NK-92 treated with Interleukin-12 subunit alpha and Interleukin-12 subunit beta, amount 100 ng/mL, for 24 hours (cell line): ENCODE data around the gene MOGAT3.
A peak's percentile ranks its signal among the peaks of the same experiment; 100 is the strongest.

Source experiments
- DNase-seq: peaks from one replicate; lab custom pipeline; 2025; lab: John Stamatoyannopoulos, UW

Gene MOGAT3

GRCh38 chr7:101172005-101172853 is 28.6 kb downstream of the MOGAT3 start:
- no peak for DNase-seq

GRCh38 chr7:101171442-101171837 is 29.4 kb downstream of the MOGAT3 start:
- DNase-seq, result no peak

GRCh38 chr7:101170617-101171441 is 30.0 kb downstream of the MOGAT3 start:
- DNase-seq, result no peak

GRCh38 chr7:101169838-101170551 is 30.8 kb downstream of the MOGAT3 start:
- DNase-seq, result peak; percentile 62

- DNase-seq, result no peak
Measured at GRCh38 chr7:101169110-101169837, 31.6 kb downstream of the MOGAT3 start.

- DNase-seq, result no peak
Measured at GRCh38 chr7:101168412-101169049, 32.3 kb downstream of the MOGAT3 start.

GRCh38 chr7:101167645-101168411 is 33.0 kb downstream of the MOGAT3 start:
- no peak for DNase-seq

- DNase-seq, result no peak
Measured at GRCh38 chr7:101166909-101167644, 33.8 kb downstream of the MOGAT3 start.

GRCh38 chr7:101166648-101166908 is 34.3 kb downstream of the MOGAT3 start:
- no peak for DNase-seq

GRCh38 chr7:101165958-101166647 is 34.7 kb downstream of the MOGAT3 start:
- no peak for DNase-seq

- DNase-seq, result no peak
Measured at GRCh38 chr7:101165075-101165957, 35.5 kb downstream of the MOGAT3 start, which contains the start of gene VGF. Gene VGF (minus strand): TSS chr7:101165569. CDS start chr7:101164843, 726 bp downstream.

- DNase-seq, result no peak
Measured at GRCh38 chr7:101164071-101164840, 36.6 kb downstream of the MOGAT3 start.

GRCh38 chr7:101163279-101164070 is 37.4 kb downstream of the MOGAT3 start:
- no peak for DNase-seq

GRCh38 chr7:101162551-101163278 is 38.1 kb downstream of the MOGAT3 start:
- DNase-seq, result no peak

GRCh38 chr7:101161692-101162471 is 39.0 kb downstream of the MOGAT3 start:
- DNase-seq, result no peak
